SHP77 treated with DMSO at 0.1 percent for 48 hours (cell line): Measurements from ENCODE around the gene POU6F1.
"Not testable (repeated sequence)": the region's sequence is repeated elsewhere in the genome, so short reads cannot be mapped to it uniquely, and the experiment has no call there.

Source experiments
- DNase-seq: peaks from one replicate; lab custom pipeline; 2025; lab: John Stamatoyannopoulos, UW

The POU6F1 gene

GRCh38 chr12:51229116-51229809, 11.4 kb upstream of the POU6F1 start:
- no peak for DNase-seq

DNA sequence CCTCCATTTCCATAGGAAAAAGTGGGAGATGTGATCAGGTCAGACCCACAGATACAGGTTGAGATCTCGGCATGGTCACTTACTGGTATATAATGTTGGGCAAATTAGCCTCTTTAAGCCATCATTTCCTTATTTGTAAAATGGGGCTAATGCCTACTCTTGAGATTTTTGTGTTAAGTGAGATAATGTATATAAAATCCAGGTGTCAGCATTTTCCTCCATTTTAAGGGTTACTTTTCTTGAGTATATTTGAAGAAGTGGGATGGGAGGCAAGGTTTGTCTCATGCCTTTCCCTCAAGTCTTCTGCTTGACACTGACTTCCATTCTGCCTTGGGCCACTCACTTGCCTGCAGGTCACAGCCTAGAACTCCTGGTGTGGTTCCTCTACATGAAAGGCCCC, 10.1 kb upstream of the POU6F1 start:
- DNase-seq = no peak

- DNase-seq = not testable (repeated sequence)
Measured at GRCh38 chr12:51227112-51227511, 9.2 kb upstream of the POU6F1 start.

DNA sequence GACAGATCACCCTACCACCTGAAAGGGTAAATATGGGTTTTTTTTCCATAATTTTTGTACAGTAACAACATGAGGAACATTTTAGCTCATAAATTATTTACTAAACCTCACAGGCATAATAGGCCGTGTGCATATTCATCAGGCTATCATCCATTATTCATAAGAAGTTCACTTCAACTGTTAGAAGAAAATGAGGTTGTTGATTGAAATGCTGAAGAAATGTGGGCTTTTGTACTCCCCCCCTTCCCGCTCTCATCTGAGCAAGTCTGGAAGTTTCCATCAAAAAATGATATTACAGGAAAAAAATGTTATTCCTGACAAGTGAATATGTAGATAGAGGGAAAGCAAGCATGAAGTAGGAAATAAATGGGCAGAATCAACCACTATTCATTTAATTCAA, 7.9 kb upstream of the POU6F1 start:
- DNase-seq = no peak

DNA sequence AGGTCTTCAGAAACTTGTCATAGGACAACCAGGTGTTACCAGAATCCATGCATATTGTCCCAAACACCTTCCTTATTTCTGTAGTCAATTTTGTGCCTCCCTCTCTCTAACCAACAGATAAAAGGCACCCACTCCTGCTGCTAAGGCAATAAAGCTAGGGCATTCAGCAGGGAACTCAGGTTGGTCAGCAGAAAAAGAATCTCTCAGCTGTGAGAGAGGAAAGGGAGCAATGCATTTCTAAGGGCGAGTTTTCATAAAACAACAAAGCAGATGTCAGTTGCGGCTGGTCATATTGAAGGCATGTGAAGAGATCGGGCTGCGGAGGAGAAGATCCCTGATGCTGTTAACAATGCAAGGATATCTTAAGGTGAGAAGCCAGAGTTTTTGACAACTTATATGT, 7.4 kb upstream of the POU6F1 start:
- no peak for DNase-seq

DNA sequence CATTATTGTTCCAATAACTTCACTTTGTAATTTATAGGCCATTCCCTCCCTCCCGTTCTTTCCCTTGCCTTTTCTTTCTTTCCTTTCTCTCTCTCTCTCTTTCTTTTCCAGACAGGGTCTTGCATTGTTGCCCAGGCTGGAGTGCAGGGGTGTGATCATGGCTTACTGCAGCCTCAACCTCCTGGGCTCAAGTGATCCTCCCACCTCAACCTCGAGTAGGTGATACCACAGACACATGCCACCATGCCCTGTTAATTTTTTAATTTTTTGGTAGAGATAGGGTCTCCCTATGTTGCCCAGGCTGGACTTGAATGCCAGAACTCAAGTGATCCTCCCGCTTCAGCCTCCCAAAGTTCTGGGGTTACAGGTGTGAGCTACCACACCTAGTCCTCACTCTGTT, 6.8 kb upstream of the POU6F1 start:
- no peak for DNase-seq

GRCh38 chr12:51222461-51222860, 4.6 kb upstream of the POU6F1 start:
- no peak for DNase-seq

- DNase-seq = not testable (repeated sequence)
Measured at GRCh38 chr12:51219857-51220256, 2.0 kb upstream of the POU6F1 start.

DNA sequence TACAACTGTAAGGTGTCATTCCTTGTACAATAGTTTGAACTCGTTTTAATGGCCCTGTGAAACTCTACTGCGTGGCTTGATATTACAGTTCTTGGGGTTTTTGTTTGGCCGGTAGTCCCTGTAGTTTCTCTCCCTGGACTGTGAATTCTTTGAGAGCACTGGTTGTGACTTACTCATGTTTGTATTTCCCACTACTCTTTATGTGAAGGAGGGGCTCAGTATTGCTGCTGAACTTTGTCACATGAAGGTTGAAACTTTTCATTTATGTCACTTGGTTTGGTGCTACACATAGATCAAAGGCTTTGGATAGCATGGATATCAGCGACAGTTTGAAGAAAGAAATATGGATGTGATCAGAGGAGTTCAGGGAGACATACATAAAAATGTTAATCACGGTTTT, 1.5 kb upstream of the POU6F1 start:
- no peak for DNase-seq

- DNase-seq = no peak
Measured at GRCh38 chr12:51218607-51219161, 822 bp upstream of the POU6F1 start.

DNA sequence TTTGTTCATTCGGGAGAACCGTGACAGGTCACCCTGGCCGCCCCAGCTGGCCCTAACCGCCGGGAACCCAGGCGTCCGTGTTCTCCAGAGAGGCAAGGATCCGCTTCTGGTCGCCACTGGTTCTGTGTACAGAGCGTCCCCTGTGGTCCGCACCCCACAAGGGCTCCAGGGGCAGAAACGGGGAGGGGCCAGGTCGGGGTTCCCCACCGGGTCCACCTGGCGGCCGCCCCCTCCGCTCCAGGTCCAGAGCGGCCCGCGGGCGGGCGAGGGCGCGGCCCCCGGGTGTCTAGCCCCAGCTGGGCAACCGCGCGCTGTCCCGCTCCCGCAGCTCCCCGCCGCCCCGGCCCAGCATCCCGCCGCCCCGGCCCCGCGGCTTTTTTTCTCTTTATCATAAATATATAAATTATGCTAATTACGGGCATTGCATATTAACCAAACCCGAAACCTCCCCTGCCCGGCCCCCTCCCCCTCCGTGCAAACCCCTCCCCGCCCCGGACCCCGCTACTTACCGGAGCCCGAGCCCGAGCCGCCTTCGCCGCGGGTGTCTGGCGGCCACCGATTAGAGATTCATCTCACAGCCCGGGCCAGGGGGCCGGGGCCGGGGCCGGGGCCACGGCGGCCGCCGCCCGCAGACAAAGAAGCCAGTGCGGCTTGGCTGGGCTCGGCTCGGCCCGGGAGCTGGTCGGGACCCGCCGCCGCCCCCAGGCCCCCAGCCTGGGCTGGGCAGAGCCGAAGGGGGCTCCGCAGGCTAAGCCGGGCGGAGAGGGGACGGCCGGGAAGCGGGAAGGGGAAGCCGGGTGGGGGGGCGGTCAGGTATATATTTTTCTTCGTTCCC, 512 bp downstream of the POU6F1 start:
- DNase-seq = no peak

DNA sequence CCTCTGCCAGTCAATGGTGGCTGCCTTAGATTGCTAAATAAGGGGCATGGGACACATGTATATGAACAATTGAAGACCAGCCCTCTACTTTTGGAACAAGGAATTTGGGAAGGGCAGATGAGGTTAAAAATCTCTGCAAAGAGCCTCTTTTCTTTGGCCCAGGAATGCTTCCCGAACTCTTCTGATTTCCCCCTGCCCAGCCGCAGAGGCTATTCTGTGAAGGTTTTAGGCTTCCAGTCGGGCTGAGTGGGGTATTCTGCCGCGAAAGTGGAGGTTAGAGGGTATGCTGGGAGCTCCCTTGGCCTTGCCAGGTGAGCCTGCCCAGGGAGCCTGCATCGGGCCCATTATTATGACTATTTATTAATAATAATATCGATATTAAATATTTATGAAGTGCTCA, 1.2 kb downstream of the POU6F1 start:
- DNase-seq = no peak

DNA sequence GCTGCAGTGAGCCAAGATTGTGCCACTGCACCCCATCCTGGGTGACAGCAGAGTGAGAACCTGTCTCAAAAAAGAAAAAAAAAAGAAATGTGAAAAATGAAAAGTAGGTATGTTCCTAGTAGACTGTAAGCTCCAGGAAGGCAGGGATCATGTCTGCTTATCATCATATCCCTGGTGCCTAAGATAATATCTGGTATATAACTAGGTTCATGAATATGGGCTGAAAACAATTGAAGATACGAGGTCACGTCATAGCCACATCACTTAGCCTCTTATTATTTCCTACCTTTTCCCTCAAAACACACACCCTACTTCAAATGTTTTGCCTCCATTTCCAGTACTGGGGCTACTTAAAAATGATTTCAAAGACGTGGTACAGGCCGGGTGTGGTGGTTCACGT, 3.0 kb downstream of the POU6F1 start:
- no peak for DNase-seq

GRCh38 chr12:51210690-51211395, 7.0 kb downstream of the POU6F1 start:
- no peak for DNase-seq

DNA sequence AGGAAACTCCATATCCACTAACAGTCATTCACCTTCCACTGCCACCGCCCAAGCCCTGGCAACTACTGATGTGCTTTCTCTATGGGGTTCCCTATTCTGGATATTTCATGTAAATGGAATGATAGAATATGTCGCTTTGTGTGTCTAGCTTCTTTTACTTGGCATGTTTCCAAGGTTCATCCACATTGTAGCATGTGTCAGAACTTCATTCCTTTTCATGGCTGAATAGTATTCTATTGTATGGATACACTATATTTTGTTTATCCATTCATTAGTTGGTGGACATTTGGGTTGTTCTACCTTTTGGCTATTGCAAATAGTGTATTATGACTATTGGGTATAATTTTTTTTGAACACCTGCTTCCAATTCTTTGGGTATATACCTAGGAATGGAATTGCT, 8.6 kb downstream of the POU6F1 start:
- no peak for DNase-seq

DNA sequence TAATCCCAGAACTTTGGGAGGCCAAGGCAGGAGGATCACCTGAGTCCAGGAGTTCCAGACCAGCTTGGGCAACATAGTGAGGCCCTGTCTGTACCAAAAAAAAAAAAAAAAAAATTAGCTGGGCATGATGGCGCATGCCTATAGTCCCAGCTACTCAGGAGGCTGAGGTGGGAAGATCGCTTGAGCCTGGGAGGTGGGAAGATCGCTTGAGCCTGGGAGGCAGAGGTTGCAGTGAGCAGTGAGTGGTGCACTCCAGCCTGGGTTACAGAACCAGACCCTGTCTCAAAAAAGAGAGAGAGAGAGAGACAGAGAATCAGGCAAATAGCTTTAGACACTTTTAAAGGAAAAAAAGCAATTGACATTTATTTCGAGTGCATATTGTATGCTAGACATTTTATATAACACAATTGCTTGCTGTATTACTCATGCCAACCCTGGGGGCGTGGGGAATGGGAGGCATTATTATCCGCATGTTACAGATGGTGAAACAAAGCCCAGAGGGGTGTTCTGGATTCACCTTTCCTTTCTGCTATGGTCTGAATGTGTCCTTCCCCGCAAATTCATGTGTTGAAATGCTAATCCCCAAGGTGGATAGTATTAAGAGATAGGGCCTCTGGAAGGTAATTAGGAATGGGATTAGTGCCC, 9.7 kb downstream of the POU6F1 start:
- no peak for DNase-seq

- DNase-seq = no peak
Measured at GRCh38 chr12:51205350-51205749, 12.5 kb downstream of the POU6F1 start.

DNA sequence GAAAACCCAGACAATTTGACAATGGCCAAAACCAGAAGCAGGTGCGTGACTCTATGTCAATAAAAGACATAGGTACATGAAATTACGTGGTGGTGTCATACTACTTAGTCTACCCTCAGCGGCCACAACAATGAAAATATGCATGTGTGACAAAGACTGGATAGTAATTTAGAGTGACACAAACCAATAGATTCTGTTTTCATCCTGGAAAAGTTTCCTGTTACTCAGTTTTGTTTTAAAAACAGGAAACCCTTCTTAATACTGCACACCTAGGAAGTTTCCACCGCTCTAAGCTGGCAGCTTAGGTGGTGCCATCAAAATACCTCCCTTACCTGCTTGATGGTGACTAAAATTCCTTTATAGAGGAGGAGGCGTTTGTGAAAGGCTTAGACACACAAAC, 15.1 kb downstream of the POU6F1 start:
- no peak for DNase-seq

- no peak for DNase-seq
Measured at GRCh38 chr12:51200806-51201205, 17.1 kb downstream of the POU6F1 start.

GRCh38 chr12:51200156-51200555, 17.7 kb downstream of the POU6F1 start:
- DNase-seq = no peak

DNA sequence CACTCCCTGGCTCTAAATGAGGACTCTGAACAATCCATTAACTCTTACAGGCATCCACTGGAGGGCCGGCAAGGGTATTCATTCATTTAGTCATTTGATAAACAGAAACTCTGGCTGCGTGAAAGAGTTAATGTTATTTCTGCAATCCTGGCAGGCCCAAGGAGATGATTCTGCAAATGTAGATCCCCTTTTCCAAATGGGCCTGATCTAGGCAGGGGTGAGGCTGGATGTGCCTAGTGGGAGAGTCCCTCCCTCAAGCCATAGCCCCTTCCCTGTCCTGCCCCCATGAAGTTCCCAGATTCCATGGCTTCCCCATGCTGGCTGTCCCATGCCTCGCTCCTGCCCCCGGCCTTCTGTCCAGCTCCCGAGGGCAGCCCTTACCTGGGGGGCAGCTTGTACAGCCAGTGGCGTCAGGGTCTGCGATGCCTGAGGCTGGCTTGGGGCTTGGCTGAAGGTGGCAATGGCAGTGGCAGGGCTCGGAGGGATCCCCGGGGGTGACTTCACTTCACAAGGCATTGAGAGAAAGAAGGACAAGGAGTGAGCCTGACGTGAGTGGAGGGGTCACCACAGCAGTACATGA, 18.4 kb downstream of the POU6F1 start:
- no peak for DNase-seq
